Neural progenitor cell (in vitro differentiated cells): ENCODE measurements around the gene AP1S1. TPM values are rescaled to one million over a fixed set of nuclear protein-coding genes. Genes with fewer than 3 reads are reported as not detected.

Experiments
- DNase-seq: peaks from one replicate; pipeline ENCODE4 v3.0.0-alpha.2; 2016; ENCODE audit warnings: low spot score
- H2AFZ ChIP-seq: fragments of 200-600 bp; sonication (generic); replicated peaks from 2 replicates; pipeline ENCODE4 v1.6.1; 2016; ENCODE audit warnings: antibody characterized with exemption
- H3F3A ChIP-seq: fragments of 200-600 bp; sonication (generic); 2 replicates; pipeline ENCODE4 v1.6.1; 2016; ENCODE audit warnings: antibody characterized with exemption, low read depth
- H3K27ac ChIP-seq: fragments of 200-600 bp; sonication (generic); 2 replicates; pipeline ENCODE4 v1.5.1; 2016; ENCODE audit warnings: mild to moderate bottlenecking
- H3K27me3 ChIP-seq: fragments of 200-600 bp; sonication (generic); 2 replicates; pipeline ENCODE4 v1.6.1; 2016; ENCODE audit warnings: mild to moderate bottlenecking, moderate library complexity
- H3K36me3 ChIP-seq: fragments of 200-600 bp; sonication (generic); 2 replicates; pipeline ENCODE4 v1.5.1; 2016
- H3K4me1 ChIP-seq: fragments of 200-600 bp; sonication (generic); 2 replicates; pipeline ENCODE4 v1.6.1; 2016; ENCODE audit warnings: mixed run types
- H3K4me2 ChIP-seq: fragments of 200-600 bp; sonication (generic); 2 replicates; pipeline ENCODE4 v1.6.1; 2016
- H3K4me3 ChIP-seq: fragments of 200-600 bp; sonication (generic); 2 replicates; pipeline ENCODE4 v1.5.1; 2016
- H3K79me2 ChIP-seq: fragments of 200-600 bp; sonication (generic); 2 replicates; pipeline ENCODE4 v1.6.1; 2016; ENCODE audit warnings: low read depth
- H3K9ac ChIP-seq: fragments of 200-600 bp; sonication (generic); 2 replicates; pipeline ENCODE4 v1.6.1; 2016
- H3K9me3 ChIP-seq: fragments of 200-600 bp; sonication (generic); 2 replicates; pipeline ENCODE4 v1.5.1; 2016; ENCODE audit warnings: low read depth
- H4K20me1 ChIP-seq: fragments of 200-600 bp; sonication (generic); 2 replicates; pipeline ENCODE4 v1.6.1; 2016; ENCODE audit warnings: low read depth
- H3K27ac Mint-ChIP-seq: 3 replicates; pipeline ENCODE4 v1.8.0; 2021; ENCODE audit warnings: mixed read lengths
- H3K27me3 Mint-ChIP-seq: 2 replicates; pipeline ENCODE4 v1.8.0; 2022; ENCODE audit warnings: low read depth, mild to moderate bottlenecking, inconsistent platforms, moderate library complexity, mixed read lengths; ENCODE audit not compliant: insufficient read depth
- H3K36me3 Mint-ChIP-seq: 3 replicates; pipeline ENCODE4 v1.8.0; 2021; ENCODE audit warnings: mixed read lengths
- H3K4me1 Mint-ChIP-seq: 3 replicates; pipeline ENCODE4 v1.8.0; 2021; ENCODE audit warnings: mixed read lengths
- H3K4me3 Mint-ChIP-seq: 3 replicates; pipeline ENCODE4 v1.8.0; 2021; ENCODE audit warnings: mild to moderate bottlenecking, moderate library complexity, mixed read lengths
- H3K9me3 Mint-ChIP-seq: 3 replicates; pipeline ENCODE4 v1.8.0; 2020; ENCODE audit warnings: mixed read lengths
- CTCF ChIP-seq: fragments of 200-600 bp; sonication (generic); IDR thresholded peaks from 2 replicates; pipeline ENCODE4 v1.5.1; 2017; ENCODE audit warnings: antibody characterized with exemption, mild to moderate bottlenecking
- EZH2 ChIP-seq: fragments of 200-600 bp; sonication (generic); IDR thresholded peaks from 2 replicates; pipeline ENCODE4 v1.6.1; 2017; ENCODE audit warnings: antibody characterized with exemption, mild to moderate bottlenecking, moderate library complexity
- EZH2phosphoT487 ChIP-seq: fragments of 200-600 bp; sonication (generic); IDR thresholded peaks from 2 replicates; pipeline ENCODE4 v1.6.1; 2017; ENCODE audit warnings: antibody characterized with exemption
- total RNA-seq: library from RNA; depleted of rRNA; stranded (reverse); fragments of >200 nt; gene quantifications from 2 replicates; pipeline ENCODE4 v1.2.3, GENCODE V29; 2015; ENCODE audit warnings: low replicate concordance

The AP1S1 gene
- total RNA-seq, 1 donor from 2014 or later, result 74.4 TPM

GRCh38 chr7:101133621-101134398 lies 20.5 kb upstream of the AP1S1 start:
- no peak for DNase-seq
- peaks cover 6% of the 10 kb centered on the region for H3K27me3 Mint-ChIP-seq
- H3K4me3 ChIP-seq, result peak overlapping the region; percentile 24

GRCh38 chr7:101134399-101134980 lies 19.8 kb upstream of the AP1S1 start:
- H3K9ac ChIP-seq, result no peak overlapping the region
- H3K9me3 Mint-ChIP-seq, result no peaks in the 10 kb centered on the region
- no peaks in the 10 kb centered on the region for H4K20me1 ChIP-seq
- H3K27ac ChIP-seq, result no peak overlapping the region
- peak; percentile 54 for DNase-seq
- peaks cover 38% of the 10 kb centered on the region for H3K4me1 Mint-ChIP-seq
- peak overlapping the region; percentile 55 for H3K4me3 Mint-ChIP-seq
- H3K4me1 ChIP-seq, result peaks cover 22% of the 10 kb centered on the region
- peaks cover 2% of the 10 kb centered on the region for H3K36me3 Mint-ChIP-seq
- no peaks in the 10 kb centered on the region for H3K9me3 ChIP-seq
- no peaks in the 10 kb centered on the region for H3K27me3 ChIP-seq
- H2AFZ ChIP-seq, result peak overlapping the region; percentile 68
- no peaks in the 10 kb centered on the region for H3K36me3 ChIP-seq
- TF ChIP-seq CTCF (no peak), EZH2phosphoT487 (no peak), EZH2 (no peak)
- peaks cover 6% of the 10 kb centered on the region for H3K27me3 Mint-ChIP-seq
- H3K4me2 ChIP-seq, result peak overlapping the region; percentile 70
- peak overlapping the region; percentile 35 for H3K27ac Mint-ChIP-seq
- peak overlapping the region; percentile 24 for H3K4me3 ChIP-seq
- no peaks in the 10 kb centered on the region for H3K79me2 ChIP-seq
- peaks cover 14% of the 10 kb centered on the region for H3F3A ChIP-seq

More at GRCh38 chr7:101133621-101134398, 20.5 kb upstream of the AP1S1 start:
- H2AFZ ChIP-seq, result peak overlapping the region; percentile 68
- no peaks in the 10 kb centered on the region for H3K9me3 Mint-ChIP-seq
- H3K9me3 ChIP-seq, result no peaks in the 10 kb centered on the region
- no peak overlapping the region for H3K27ac ChIP-seq
- H3K4me1 Mint-ChIP-seq, result peaks cover 36% of the 10 kb centered on the region
- H4K20me1 ChIP-seq, result no peaks in the 10 kb centered on the region
- H3K4me2 ChIP-seq, result peak overlapping the region; percentile 70
- peaks cover 14% of the 10 kb centered on the region for H3F3A ChIP-seq
- H3K36me3 ChIP-seq, result no peaks in the 10 kb centered on the region
- peak overlapping the region; percentile 7 for H3K27ac Mint-ChIP-seq
- no peak for TF ChIP-seq CTCF
- TF ChIP-seq EZH2phosphoT487, result no peak
- TF ChIP-seq EZH2, result no peak
- peaks cover 22% of the 10 kb centered on the region for H3K4me1 ChIP-seq
- H3K79me2 ChIP-seq, result no peaks in the 10 kb centered on the region
- H3K9ac ChIP-seq, result no peak overlapping the region
- H3K27me3 ChIP-seq, result no peaks in the 10 kb centered on the region
- H3K4me3 Mint-ChIP-seq, result peak overlapping the region; percentile 44
- H3K36me3 Mint-ChIP-seq, result peaks cover 2% of the 10 kb centered on the region

GRCh38 chr7:101137651-101138212 lies 16.5 kb upstream of the AP1S1 start:
- DNase-seq, result no peak
- Mint-ChIP-seq H3K27me3 (peaks cover 6% of the 10 kb centered on the region), H3K27ac (peak overlapping the region; percentile 57), H3K4me3 (peak overlapping the region; percentile 58), H3K9me3 (no peaks in the 10 kb centered on the region), H3K4me1 (peaks cover 41% of the 10 kb centered on the region), H3K36me3 (no peaks in the 10 kb centered on the region)
- Histone ChIP-seq H3K27ac (no peak overlapping the region), H3K79me2 (no peaks in the 10 kb centered on the region), H3K4me2 (no peak overlapping the region), H3K4me1 (peaks cover 22% of the 10 kb centered on the region), H3K27me3 (no peaks in the 10 kb centered on the region), H2AFZ (no peak overlapping the region), H3K9me3 (no peaks in the 10 kb centered on the region), H3F3A (peaks cover 14% of the 10 kb centered on the region), H3K9ac (no peak overlapping the region), H3K4me3 (no peak overlapping the region), H3K36me3 (no peaks in the 10 kb centered on the region), H4K20me1 (no peaks in the 10 kb centered on the region)
- no peak for TF ChIP-seq EZH2phosphoT487
- no peak for TF ChIP-seq EZH2
- TF ChIP-seq CTCF, result no peak
